Neural cell (in vitro differentiated cells): ENCODE results near the gene C14orf180. TPM values are rescaled to one million over a fixed set of nuclear protein-coding genes. Genes with fewer than 3 reads are reported as not detected.
A peak's percentile ranks its signal among the peaks of the same experiment; 100 is the strongest.

Experiments
- H2AFZ ChIP-seq: fragments of 200-600, 300-800 bp; sonication (generic), shearing (Covaris generic); 2 replicates; pipeline ENCODE4 v1.6.0; 2014; ENCODE audit warnings: low read depth, mild to moderate bottlenecking, antibody characterized with exemption, low read length, moderate library complexity
- H3F3A ChIP-seq: fragments of 200-600 bp; shearing (Covaris generic); 2 replicates; pipeline ENCODE4 v1.6.1; 2016; ENCODE audit warnings: mild to moderate bottlenecking, moderate library complexity, mixed read lengths, antibody characterized with exemption, low read length; ENCODE audit not compliant: insufficient read depth, poor library complexity, severe bottlenecking
- H3K27ac ChIP-seq: fragments of 200-600, 300-800 bp; sonication (generic), shearing (Covaris generic); 2 replicates; pipeline ENCODE4 v1.5.1; 2014; ENCODE audit warnings: mild to moderate bottlenecking, low read length, moderate library complexity
- H3K27me3 ChIP-seq: fragments of 300-800, 200-600 bp; sonication (generic), shearing (Covaris generic); 2 replicates; pipeline ENCODE4 v1.6.0; 2014; ENCODE audit warnings: mild to moderate bottlenecking, low read depth, low read length, moderate library complexity; ENCODE audit not compliant: insufficient read depth
- H3K36me3 ChIP-seq: fragments of 300-800, 200-600 bp; sonication (generic), shearing (Covaris generic); 2 replicates; pipeline ENCODE4 v1.5.1; 2014; ENCODE audit warnings: mild to moderate bottlenecking, antibody characterized with exemption, low read length, moderate library complexity; ENCODE audit not compliant: insufficient read depth
- H3K4me2 ChIP-seq: fragments of 300-800, 200-600 bp; sonication (generic), shearing (Covaris generic); 2 replicates; pipeline ENCODE4 v1.6.0; 2014; ENCODE audit warnings: mild to moderate bottlenecking, low read length
- H3K4me3 ChIP-seq: fragments of 300-800, 200-600 bp; sonication (generic), shearing (Covaris generic); 2 replicates; pipeline ENCODE4 v1.5.1; 2014; ENCODE audit warnings: mild to moderate bottlenecking, low read length, moderate library complexity
- H3K79me2 ChIP-seq: fragments of 200-600 bp; shearing (Covaris generic); replicated peaks from 2 replicates; pipeline ENCODE4 v1.6.0; 2014; ENCODE audit warnings: mild to moderate bottlenecking, low read length, moderate library complexity; ENCODE audit not compliant: insufficient read depth
- H3K9ac ChIP-seq: fragments of 300-800, 200-600 bp; sonication (generic), shearing (Covaris generic); 2 replicates; pipeline ENCODE4 v1.6.1; 2016; ENCODE audit warnings: mild to moderate bottlenecking, low read length, mixed read lengths
- H3K9me2 ChIP-seq: fragments of 200-600 bp; shearing (Covaris generic); 2 replicates; pipeline ENCODE4 v1.6.1; 2016; ENCODE audit warnings: mild to moderate bottlenecking, low read length, mixed read lengths; ENCODE audit not compliant: insufficient read depth
- H3K9me3 ChIP-seq: fragments of 200-600, 300-800 bp; sonication (generic), shearing (Covaris generic); 2 replicates; pipeline ENCODE4 v1.6.1; 2016; ENCODE audit warnings: mild to moderate bottlenecking, mixed run types, low read length, moderate library complexity, mixed read lengths
- H4K20me1 ChIP-seq: fragments of 200-600 bp; shearing (Covaris generic); 2 replicates; pipeline ENCODE4 v1.6.1; 2016; ENCODE audit warnings: mild to moderate bottlenecking, mixed run types; ENCODE audit not compliant: insufficient read depth
- EP300 ChIP-seq: fragments of 450-650 bp; conservative IDR thresholded peaks from 2 replicates; pipeline ENCODE4 v1.6.1; 2014; ENCODE audit warnings: antibody characterized with exemption, mild to moderate bottlenecking, moderate library complexity; ENCODE audit not compliant: poor library complexity, severe bottlenecking
- EZH2 ChIP-seq: fragments of 200-600, 300-800 bp; shearing (Covaris generic), sonication (generic); IDR thresholded peaks from 2 replicates; pipeline ENCODE4 v1.6.1; 2014; ENCODE audit warnings: antibody characterized with exemption, low read length, borderline replicate concordance, mild to moderate bottlenecking; ENCODE audit not compliant: insufficient read depth, poor library complexity, severe bottlenecking
- MXI1 ChIP-seq: fragments of 450-650 bp; conservative IDR thresholded peaks from 2 replicates; pipeline ENCODE4 v1.6.1; 2014; ENCODE audit warnings: antibody characterized with exemption, mild to moderate bottlenecking; ENCODE audit not compliant: poor library complexity, severe bottlenecking
- POLR2AphosphoS5 ChIP-seq: IDR thresholded peaks from 2 replicates; pipeline ENCODE4 v1.6.1; 2012
- RAD21 ChIP-seq: fragments of 450-650 bp; conservative IDR thresholded peaks from 2 replicates; pipeline ENCODE4 v1.6.1; 2014; ENCODE audit warnings: antibody characterized with exemption, mild to moderate bottlenecking, moderate library complexity
- SMC3 ChIP-seq: fragments of 450-650 bp; conservative IDR thresholded peaks from 2 replicates; pipeline ENCODE4 v1.6.1; 2014; ENCODE audit warnings: antibody characterized with exemption, mild to moderate bottlenecking, moderate library complexity; ENCODE audit not compliant: poor library complexity
- TAF1 ChIP-seq: IDR thresholded peaks from 2 replicates; pipeline ENCODE4 v1.6.1; 2012; ENCODE audit warnings: low read depth
- polyA plus RNA-seq: library from polyadenylated mRNA; depleted of rRNA; stranded (reverse); fragments of >200 nt; gene quantifications from 2 replicates; pipeline ENCODE4 v1.2.3, GENCODE V29; 2014
- TF ChIP-seq, protein P1 (sequence below): fragments of 450-650 bp; IDR thresholded peaks from 2 replicates; pipeline ENCODE4 v1.5.1; 2014; ENCODE audit warnings: antibody characterized with exemption, mild to moderate bottlenecking, moderate library complexity; ENCODE audit not compliant: poor library complexity, severe bottlenecking
- TF ChIP-seq, protein P2 (sequence below): IDR thresholded peaks from 2 replicates; pipeline ENCODE4 v1.6.1; 2012; ENCODE audit warnings: borderline replicate concordance

Gene C14orf180
- polyA plus RNA-seq, 1 donor from 2014 or later = not detected

DNA sequence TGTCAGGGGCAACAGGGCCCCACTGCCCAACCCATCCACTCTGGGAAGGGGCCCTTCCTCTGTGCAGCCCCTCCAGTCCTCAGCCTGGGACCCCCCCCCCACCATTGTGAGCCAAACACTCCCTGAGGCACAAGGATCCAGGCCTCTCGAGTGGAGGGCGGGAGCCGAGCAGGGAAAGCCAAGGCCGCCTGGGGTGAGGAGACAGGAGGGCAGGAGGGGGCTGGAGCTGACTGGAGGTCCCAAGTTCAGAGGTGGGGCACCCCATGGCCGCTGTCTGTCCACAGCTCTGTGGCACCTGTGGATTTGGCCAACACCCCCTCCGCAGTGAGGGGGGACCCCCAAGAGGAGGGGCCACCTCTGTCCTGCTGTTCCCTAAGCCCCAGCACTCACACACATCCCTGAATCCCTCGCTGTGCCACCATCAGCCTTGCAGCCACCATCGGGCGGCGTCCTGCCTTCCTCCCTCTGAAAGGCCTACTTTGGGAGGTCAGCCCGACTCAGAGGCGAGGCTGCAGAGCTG is 25.4 kb upstream of the C14orf180 start:
- Histone ChIP-seq H2AFZ (no peak overlapping the region), H3K27me3 (no peaks in the 10 kb centered on the region), H3K9ac (no peak overlapping the region), H3K4me3 (no peak overlapping the region), H3K4me2 (no peak overlapping the region), H3K36me3 (no peaks in the 10 kb centered on the region), H3F3A (no peaks in the 10 kb centered on the region), H4K20me1 (no peaks in the 10 kb centered on the region), H3K9me3 (no peaks in the 10 kb centered on the region), H3K9me2 (no peaks in the 10 kb centered on the region), H3K79me2 (no peaks in the 10 kb centered on the region), H3K27ac (no peak overlapping the region)
- TF ChIP-seq, protein P1, sequence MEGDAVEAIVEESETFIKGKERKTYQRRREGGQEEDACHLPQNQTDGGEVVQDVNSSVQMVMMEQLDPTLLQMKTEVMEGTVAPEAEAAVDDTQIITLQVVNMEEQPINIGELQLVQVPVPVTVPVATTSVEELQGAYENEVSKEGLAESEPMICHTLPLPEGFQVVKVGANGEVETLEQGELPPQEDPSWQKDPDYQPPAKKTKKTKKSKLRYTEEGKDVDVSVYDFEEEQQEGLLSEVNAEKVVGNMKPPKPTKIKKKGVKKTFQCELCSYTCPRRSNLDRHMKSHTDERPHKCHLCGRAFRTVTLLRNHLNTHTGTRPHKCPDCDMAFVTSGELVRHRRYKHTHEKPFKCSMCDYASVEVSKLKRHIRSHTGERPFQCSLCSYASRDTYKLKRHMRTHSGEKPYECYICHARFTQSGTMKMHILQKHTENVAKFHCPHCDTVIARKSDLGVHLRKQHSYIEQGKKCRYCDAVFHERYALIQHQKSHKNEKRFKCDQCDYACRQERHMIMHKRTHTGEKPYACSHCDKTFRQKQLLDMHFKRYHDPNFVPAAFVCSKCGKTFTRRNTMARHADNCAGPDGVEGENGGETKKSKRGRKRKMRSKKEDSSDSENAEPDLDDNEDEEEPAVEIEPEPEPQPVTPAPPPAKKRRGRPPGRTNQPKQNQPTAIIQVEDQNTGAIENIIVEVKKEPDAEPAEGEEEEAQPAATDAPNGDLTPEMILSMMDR = no peak
- no peak for TF ChIP-seq SMC3
- TF ChIP-seq, protein P2, sequence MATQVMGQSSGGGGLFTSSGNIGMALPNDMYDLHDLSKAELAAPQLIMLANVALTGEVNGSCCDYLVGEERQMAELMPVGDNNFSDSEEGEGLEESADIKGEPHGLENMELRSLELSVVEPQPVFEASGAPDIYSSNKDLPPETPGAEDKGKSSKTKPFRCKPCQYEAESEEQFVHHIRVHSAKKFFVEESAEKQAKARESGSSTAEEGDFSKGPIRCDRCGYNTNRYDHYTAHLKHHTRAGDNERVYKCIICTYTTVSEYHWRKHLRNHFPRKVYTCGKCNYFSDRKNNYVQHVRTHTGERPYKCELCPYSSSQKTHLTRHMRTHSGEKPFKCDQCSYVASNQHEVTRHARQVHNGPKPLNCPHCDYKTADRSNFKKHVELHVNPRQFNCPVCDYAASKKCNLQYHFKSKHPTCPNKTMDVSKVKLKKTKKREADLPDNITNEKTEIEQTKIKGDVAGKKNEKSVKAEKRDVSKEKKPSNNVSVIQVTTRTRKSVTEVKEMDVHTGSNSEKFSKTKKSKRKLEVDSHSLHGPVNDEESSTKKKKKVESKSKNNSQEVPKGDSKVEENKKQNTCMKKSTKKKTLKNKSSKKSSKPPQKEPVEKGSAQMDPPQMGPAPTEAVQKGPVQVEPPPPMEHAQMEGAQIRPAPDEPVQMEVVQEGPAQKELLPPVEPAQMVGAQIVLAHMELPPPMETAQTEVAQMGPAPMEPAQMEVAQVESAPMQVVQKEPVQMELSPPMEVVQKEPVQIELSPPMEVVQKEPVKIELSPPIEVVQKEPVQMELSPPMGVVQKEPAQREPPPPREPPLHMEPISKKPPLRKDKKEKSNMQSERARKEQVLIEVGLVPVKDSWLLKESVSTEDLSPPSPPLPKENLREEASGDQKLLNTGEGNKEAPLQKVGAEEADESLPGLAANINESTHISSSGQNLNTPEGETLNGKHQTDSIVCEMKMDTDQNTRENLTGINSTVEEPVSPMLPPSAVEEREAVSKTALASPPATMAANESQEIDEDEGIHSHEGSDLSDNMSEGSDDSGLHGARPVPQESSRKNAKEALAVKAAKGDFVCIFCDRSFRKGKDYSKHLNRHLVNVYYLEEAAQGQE = no peak
- no peak for TF ChIP-seq MXI1
- no peak for TF ChIP-seq TAF1
- no peak for TF ChIP-seq EZH2
- no peak for TF ChIP-seq RAD21
- no peak for TF ChIP-seq POLR2AphosphoS5

DNA sequence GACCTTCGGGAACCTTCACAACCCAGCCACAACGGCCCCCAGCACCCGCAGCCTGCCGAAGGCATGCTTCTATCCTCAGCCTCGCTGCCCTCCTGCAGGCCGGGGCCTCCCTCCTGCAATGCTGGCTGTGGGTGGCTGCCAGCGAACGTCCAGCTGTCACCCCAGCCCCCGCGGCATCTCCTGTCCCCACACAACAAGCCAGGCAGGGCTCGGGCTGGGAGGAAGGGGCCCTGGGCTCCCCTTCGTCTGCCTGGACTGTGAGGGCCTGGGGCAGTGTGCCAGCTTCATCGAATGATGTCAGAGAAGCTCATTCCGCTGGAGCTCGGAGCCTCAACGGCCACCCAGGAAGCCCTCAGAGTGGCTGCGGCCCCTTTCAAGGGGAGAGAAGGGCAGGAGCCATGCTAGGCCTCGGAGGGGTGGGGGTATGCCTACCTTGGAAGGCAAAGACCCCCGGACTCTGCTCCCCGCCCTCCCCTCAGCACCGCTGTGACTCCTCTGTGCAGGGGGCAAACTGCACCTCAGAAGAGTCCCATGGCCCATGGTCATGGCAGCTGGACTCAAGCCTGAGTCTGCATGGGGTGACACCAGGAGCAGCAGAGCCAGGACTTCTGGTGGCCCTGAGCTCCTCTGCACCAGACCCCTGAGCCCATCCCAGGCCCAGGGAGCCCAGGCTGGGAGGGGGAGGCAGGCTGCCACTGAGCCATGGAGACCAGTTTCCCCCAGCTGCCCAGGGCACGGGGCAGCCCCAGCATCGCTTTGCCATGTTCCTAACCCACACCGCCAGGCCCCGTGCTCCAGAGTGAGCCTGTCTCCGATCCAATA is 24.7 kb upstream of the C14orf180 start:
- Histone ChIP-seq H3K9me2 (no peaks in the 10 kb centered on the region), H3K9ac (peak overlapping the region; percentile 1), H3K4me3 (no peak overlapping the region), H2AFZ (no peak overlapping the region), H3K36me3 (no peaks in the 10 kb centered on the region), H3K27ac (no peak overlapping the region), H3F3A (no peaks in the 10 kb centered on the region), H4K20me1 (no peaks in the 10 kb centered on the region), H3K4me2 (no peak overlapping the region), H3K79me2 (no peaks in the 10 kb centered on the region), H3K27me3 (no peaks in the 10 kb centered on the region), H3K9me3 (no peaks in the 10 kb centered on the region)
- no peak for TF ChIP-seq EZH2
- TF ChIP-seq RAD21 = no peak
- no peak for TF ChIP-seq SMC3
- TF ChIP-seq, protein P2 = no peak
- TF ChIP-seq, protein P1 = no peak
- no peak for TF ChIP-seq EP300
- no peak for TF ChIP-seq MXI1
